Mucosa of descending colon (tissue), 3 donors: ENCODE data around the gene CCDC170. TPM values are rescaled to one million over a fixed set of nuclear protein-coding genes. Genes with fewer than 3 reads are reported as not detected.

ENCODE experiments used
- ATAC-seq: fragments of 200-7000 bp; cut with Tn5 transposase; one replicate; pipeline ENCODE4 v1.9.1; 2020; ENCODE audit warnings: mild to moderate bottlenecking, moderate library complexity
- DNase-seq, 3 donors: peaks; one replicate each; pipeline ENCODE4 v3.0.0-alpha.2; 2020
- H3K36me3 ChIP-seq: fragments of 200-600 bp; one replicate; pipeline ENCODE4 v1.8.0; 2021; ENCODE audit warnings: low read depth, mild to moderate bottlenecking
- H3K4me1 ChIP-seq: fragments of 200-600 bp; one replicate; pipeline ENCODE4 v1.8.0; 2021; ENCODE audit warnings: low read depth, mild to moderate bottlenecking
- H3K4me3 ChIP-seq: fragments of 200-600 bp; one replicate; pipeline ENCODE4 v1.8.0; 2021; ENCODE audit warnings: mild to moderate bottlenecking
- H3K9me3 ChIP-seq: fragments of 200-600 bp; one replicate; pipeline ENCODE4 v1.8.0; 2021; ENCODE audit warnings: mild to moderate bottlenecking
- intact Hi-C, 2 donors: fragments of 100-400 bp; cut with DNase I in 1 of 2; cut with micrococcal nuclease in 1 of 2; formaldehyde crosslinking; loops; one replicate each; pipeline versions ENCODE4 v1.11.0 to v1.11.1; 2022; cut with DNase I, micrococcal nuclease
- total RNA-seq, 3 donors: library from RNA; stranded (reverse); fragmentation: NEBNext Ultra II Directional in 2 of 3; extraction: Animal tissue kit (Norgen Biotek cat#: 25700) in 2 of 3; gene quantifications; one replicate each; pipeline versions ENCODE4 v1.2.1 to v1.2.4, GENCODE V29; 2021 to 2023
- TF ChIP-seq, protein P1 (sequence below): fragments of 200-600 bp; IDR thresholded peaks from one replicate; pipeline ENCODE4 v1.8.0; 2022; ENCODE audit warnings: antibody characterized with exemption, mild to moderate bottlenecking
- donor health status: DM: no; HTN: no; CAD: no; lungs with moderate emphysema.
- donor health status: DM: no; HTN: no; CAD: no.
- donor health status: DM: no; HTN: yes; CAD: no.

The CCDC170 gene
- total RNA-seq, 3 donors from 2014 or later: 0.87 to 2.7 (median 1.7) TPM

DNA sequence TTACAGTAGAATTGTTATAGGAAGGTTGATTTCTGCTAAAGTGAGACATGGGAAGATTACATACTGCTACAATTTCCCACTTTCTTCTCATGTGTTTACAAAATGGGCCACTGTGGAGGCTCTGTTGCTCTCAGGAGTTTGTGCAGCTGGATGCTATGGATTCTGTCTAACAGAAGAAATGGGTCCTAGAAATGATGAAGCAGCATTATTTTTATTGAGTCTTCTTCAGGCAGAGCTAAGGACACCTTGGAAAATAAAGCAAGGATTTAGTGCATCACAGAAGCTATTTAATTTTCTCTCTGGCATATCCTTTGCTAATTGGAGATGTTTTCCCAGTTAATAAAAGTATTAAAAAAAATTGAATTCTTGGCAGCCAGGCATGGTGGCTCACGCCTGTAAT, 29.2 kb downstream of the CCDC170 start:
- DNase-seq: no peak
- intact Hi-C loops: no loop called here
- TF ChIP-seq, protein P1, sequence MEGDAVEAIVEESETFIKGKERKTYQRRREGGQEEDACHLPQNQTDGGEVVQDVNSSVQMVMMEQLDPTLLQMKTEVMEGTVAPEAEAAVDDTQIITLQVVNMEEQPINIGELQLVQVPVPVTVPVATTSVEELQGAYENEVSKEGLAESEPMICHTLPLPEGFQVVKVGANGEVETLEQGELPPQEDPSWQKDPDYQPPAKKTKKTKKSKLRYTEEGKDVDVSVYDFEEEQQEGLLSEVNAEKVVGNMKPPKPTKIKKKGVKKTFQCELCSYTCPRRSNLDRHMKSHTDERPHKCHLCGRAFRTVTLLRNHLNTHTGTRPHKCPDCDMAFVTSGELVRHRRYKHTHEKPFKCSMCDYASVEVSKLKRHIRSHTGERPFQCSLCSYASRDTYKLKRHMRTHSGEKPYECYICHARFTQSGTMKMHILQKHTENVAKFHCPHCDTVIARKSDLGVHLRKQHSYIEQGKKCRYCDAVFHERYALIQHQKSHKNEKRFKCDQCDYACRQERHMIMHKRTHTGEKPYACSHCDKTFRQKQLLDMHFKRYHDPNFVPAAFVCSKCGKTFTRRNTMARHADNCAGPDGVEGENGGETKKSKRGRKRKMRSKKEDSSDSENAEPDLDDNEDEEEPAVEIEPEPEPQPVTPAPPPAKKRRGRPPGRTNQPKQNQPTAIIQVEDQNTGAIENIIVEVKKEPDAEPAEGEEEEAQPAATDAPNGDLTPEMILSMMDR: no peak
- Histone ChIP-seq H3K4me1 (no peaks in the 10 kb centered on the region), H3K36me3 (no peaks in the 10 kb centered on the region), H3K9me3 (peaks cover 33% of the 10 kb centered on the region), H3K4me3 (no peak overlapping the region)
- no peak for ATAC-seq

DNA sequence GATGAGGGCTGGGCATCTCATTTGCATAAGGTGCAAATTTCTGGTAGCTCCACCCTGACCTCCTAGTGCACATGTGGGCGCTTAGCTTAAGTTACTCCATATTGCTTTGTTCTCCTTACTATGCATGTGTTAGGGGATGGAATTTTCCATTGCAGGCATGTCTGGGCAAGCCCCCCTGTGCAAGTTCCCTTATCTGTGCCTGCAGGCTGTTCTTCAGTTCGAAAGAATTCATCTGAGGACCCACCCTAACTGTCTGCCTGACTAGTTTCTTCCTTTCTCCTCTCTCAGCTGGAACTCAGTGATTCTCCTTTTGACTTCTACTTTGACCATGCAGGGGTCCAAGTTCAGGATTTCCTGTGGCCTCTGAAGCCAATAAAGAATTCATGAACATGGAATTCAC, 30.2 kb downstream of the CCDC170 start:
- intact Hi-C loops: no loop called here
- Histone ChIP-seq H3K9me3 (peaks cover 22% of the 10 kb centered on the region), H3K4me3 (no peak overlapping the region), H3K36me3 (no peaks in the 10 kb centered on the region), H3K4me1 (no peaks in the 10 kb centered on the region)
- TF ChIP-seq, protein P1: no peak
- DNase-seq: no peak
- no peak for ATAC-seq

DNA sequence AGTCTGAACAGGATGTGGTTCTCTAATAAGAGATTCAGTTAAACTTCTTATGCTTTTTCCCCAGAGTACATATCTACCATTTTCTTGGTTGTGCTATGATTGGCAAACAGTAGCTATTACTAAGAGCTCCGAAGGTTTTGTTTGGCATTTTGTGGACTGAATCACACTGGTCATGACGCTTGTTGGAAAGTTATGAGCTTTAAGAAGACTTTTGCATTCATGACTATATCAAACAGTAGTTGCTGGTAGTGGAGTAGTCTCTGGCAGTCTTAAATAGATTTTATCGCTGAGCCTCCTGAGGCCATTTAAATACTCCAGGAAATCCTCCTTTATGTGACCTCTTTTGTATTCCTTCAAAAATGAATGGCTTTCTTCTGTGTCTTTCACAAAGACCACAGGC, 40.8 kb downstream of the CCDC170 start:
- no peak overlapping the region for H3K4me3 ChIP-seq
- intact Hi-C loops: no loop called here
- H3K4me1 ChIP-seq: no peaks in the 10 kb centered on the region
- no peaks in the 10 kb centered on the region for H3K36me3 ChIP-seq
- ATAC-seq (no peak), DNase-seq (no peak)
- TF ChIP-seq, protein P1: no peak
- H3K9me3 ChIP-seq: no peaks in the 10 kb centered on the region

DNA sequence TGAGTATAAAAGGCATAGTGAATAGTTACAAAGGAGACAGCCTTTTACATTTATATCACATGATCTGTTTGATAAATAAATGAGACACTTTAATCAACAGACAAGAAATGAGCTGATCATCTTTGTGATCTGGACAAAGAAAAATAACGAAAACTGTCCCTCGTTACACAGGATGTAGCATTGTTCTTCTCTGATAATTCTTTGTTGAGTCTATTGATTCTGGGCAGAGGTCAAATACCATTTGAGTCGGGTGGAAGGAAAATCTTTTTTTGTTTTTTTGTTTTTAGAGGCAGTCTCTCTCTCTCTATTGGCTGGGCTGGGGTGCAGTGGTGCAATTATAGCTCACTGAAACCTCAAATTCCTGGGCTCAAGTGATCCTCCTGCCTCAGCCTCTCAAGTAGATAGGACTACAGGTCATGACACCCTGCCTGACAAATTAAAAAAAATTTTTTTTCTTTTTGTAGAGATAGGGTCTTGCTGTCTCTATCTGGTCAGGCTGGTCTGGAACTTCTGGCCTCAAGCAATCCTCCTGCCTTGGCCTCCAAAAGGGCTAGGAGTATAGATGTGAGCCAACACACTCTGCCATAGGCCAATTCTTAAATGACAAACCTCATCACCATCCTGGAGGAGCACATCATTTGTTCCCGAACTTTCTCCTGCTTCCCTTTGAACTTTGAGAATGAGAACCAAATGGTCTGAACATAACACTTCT, 41.8 kb downstream of the CCDC170 start:
- intact Hi-C loops: no loop called here
- no peaks in the 10 kb centered on the region for H3K9me3 ChIP-seq
- H3K4me1 ChIP-seq: no peaks in the 10 kb centered on the region
- DNase-seq (no peak), ATAC-seq (no peak)
- no peak overlapping the region for H3K4me3 ChIP-seq
- TF ChIP-seq, protein P1: no peak
- no peaks in the 10 kb centered on the region for H3K36me3 ChIP-seq

DNA sequence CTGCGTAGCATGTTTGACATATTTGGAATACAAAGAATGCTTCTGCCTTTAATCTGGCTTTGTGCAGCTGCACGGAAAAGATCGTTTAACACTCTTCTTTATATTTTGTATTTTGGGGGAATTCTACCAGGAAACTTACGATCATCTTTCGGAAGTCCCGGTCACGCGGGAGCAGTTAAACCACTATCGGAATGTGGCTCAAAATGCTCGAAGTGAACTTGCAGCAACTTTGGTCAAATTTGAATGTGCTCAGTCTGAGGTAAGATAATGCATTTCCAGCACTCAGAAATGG, 42.3 kb downstream of the CCDC170 start:
- no peak for DNase-seq
- Histone ChIP-seq H3K4me3 (no peak overlapping the region), H3K4me1 (no peaks in the 10 kb centered on the region), H3K36me3 (no peaks in the 10 kb centered on the region), H3K9me3 (no peaks in the 10 kb centered on the region)
- ATAC-seq: no peak
- TF ChIP-seq, protein P1: no peak
- intact Hi-C loops: no loop called here

DNA sequence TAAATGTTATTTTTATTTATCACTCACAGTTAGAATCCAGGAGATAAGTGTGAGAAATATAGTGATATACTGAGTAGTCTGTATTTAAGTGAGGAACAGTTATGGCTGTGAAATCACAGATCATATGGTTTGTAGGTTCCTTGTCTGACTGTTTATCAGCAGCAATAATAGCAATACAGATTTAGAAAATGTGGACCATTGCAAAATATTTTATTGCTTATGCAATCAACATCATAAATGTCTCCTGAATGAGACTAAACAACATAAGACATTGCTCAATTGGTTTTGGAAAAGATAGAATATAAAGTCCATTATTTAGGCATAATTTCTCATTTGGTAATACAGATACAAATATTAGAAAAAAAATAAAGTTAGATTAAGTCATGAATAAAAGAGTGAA, 43.7 kb downstream of the CCDC170 start:
- H3K36me3 ChIP-seq: no peaks in the 10 kb centered on the region
- DNase-seq (no peak), ATAC-seq (no peak)
- no peak overlapping the region for H3K4me3 ChIP-seq
- H3K4me1 ChIP-seq: no peaks in the 10 kb centered on the region
- TF ChIP-seq, protein P1: no peak
- intact Hi-C loops: no loop called here
- H3K9me3 ChIP-seq: no peaks in the 10 kb centered on the region
